Astrocyte (in vitro differentiated cells and primary cell): Measurements from ENCODE around the gene PRKCB. TPM values are rescaled to one million over a fixed set of nuclear protein-coding genes. Genes with fewer than 3 reads are reported as not detected.

ENCODE experiments used
- DNase-seq: peaks from one replicate; pipeline ENCODE4 v3.0.0-alpha.2; 2010; ENCODE audit warnings: low read depth
- FAIRE-seq: peaks from 2 replicates; lab custom pipeline; 2011; peaks lifted over from hg19 to GRCh38; lab: Jason Lieb, UNC
- H2AFZ ChIP-seq: 2 replicates; pipeline ENCODE4 v1.6.0; 2012; ENCODE audit warnings: low read depth, low read length, inconsistent platforms
- H3K27ac ChIP-seq: 2 replicates; pipeline ENCODE4 v1.5.1; 2011; ENCODE audit warnings: low read depth, low read length, inconsistent platforms
- H3K27me3 ChIP-seq: 2 replicates; pipeline ENCODE4 v1.6.0; 2011; ENCODE audit warnings: low read length, inconsistent platforms; ENCODE audit not compliant: insufficient read depth
- H3K36me3 ChIP-seq: 2 replicates; pipeline ENCODE4 v1.5.1; 2011; ENCODE audit warnings: low read length, inconsistent platforms; ENCODE audit not compliant: insufficient read depth
- H3K4me1 ChIP-seq: 2 replicates; pipeline ENCODE4 v1.5.1; 2011; ENCODE audit warnings: low read length, inconsistent platforms; ENCODE audit not compliant: insufficient read depth
- H3K4me2 ChIP-seq: 2 replicates; pipeline ENCODE4 v1.6.0; 2012; ENCODE audit warnings: low read length, inconsistent platforms
- H3K4me3 ChIP-seq: 2 replicates; pipeline ENCODE4 v1.5.1; 2011; ENCODE audit warnings: low read depth, mild to moderate bottlenecking, low read length, inconsistent platforms; ENCODE audit not compliant: insufficient read depth
- H3K79me2 ChIP-seq: 2 replicates; pipeline ENCODE4 v1.6.0; 2012; ENCODE audit warnings: mild to moderate bottlenecking, low read length, inconsistent platforms; ENCODE audit not compliant: insufficient read depth
- H3K9ac ChIP-seq: 2 replicates; pipeline ENCODE4 v1.6.0; 2012; ENCODE audit warnings: mild to moderate bottlenecking, low read length, inconsistent platforms
- H3K9me3 ChIP-seq: 2 replicates; pipeline ENCODE4 v1.5.1; 2012; ENCODE audit warnings: low read depth, mild to moderate bottlenecking, low read length, inconsistent platforms; ENCODE audit not compliant: insufficient read depth
- H4K20me1 ChIP-seq: 2 replicates; pipeline ENCODE4 v1.6.0; 2012; ENCODE audit warnings: low read length, inconsistent platforms; ENCODE audit not compliant: insufficient read depth
- H3K27ac Mint-ChIP-seq: one replicate; pipeline ENCODE4 v1.8.0; 2021; ENCODE audit warnings: mild to moderate bottlenecking, mixed read lengths; ENCODE audit not compliant: unreplicated experiment
- H3K27me3 Mint-ChIP-seq: one replicate; pipeline ENCODE4 v1.8.0; 2021; ENCODE audit warnings: low read depth, mixed read lengths; ENCODE audit not compliant: unreplicated experiment
- H3K36me3 Mint-ChIP-seq: one replicate; pipeline ENCODE4 v1.8.0; 2021; ENCODE audit warnings: low read depth, mixed read lengths; ENCODE audit not compliant: unreplicated experiment
- H3K4me1 Mint-ChIP-seq: one replicate; pipeline ENCODE4 v1.8.0; 2021; ENCODE audit warnings: low read depth, mixed read lengths; ENCODE audit not compliant: unreplicated experiment
- H3K4me3 Mint-ChIP-seq: one replicate; pipeline ENCODE4 v1.8.0; 2021; ENCODE audit warnings: mild to moderate bottlenecking, moderate library complexity, mixed read lengths; ENCODE audit not compliant: unreplicated experiment
- H3K9me3 Mint-ChIP-seq: one replicate; pipeline ENCODE4 v1.8.0; 2021; ENCODE audit warnings: mild to moderate bottlenecking, mixed read lengths; ENCODE audit not compliant: unreplicated experiment
- CTCF ChIP-seq: IDR thresholded peaks from 2 replicates; pipeline ENCODE4 v1.5.1; 2011; ENCODE audit warnings: low read depth, mild to moderate bottlenecking, inconsistent platforms, low read length, moderate library complexity; ENCODE audit not compliant: insufficient read depth
- EZH2 ChIP-seq: IDR thresholded peaks from 2 replicates; pipeline ENCODE4 v1.6.1; 2012; ENCODE audit warnings: mild to moderate bottlenecking, low read length, inconsistent platforms; ENCODE audit not compliant: insufficient read depth
- total RNA-seq: library from RNA; stranded (reverse); gene quantifications from 2 replicates; pipeline ENCODE4 v1.2.1, GENCODE V29; 2021

Gene PRKCB
- total RNA-seq, 1 donor from 2014 or later: 2.5 TPM

GRCh38 chr16:24044467-24044866, 208.7 kb downstream of the PRKCB start:
- no peak overlapping the region for H3K4me2 ChIP-seq
- H3K36me3 ChIP-seq: no peaks in the 10 kb centered on the region
- H3K9ac ChIP-seq: no peak overlapping the region
- H3K79me2 ChIP-seq: no peaks in the 10 kb centered on the region
- no peaks in the 10 kb centered on the region for H3K9me3 ChIP-seq
- H3K9me3 Mint-ChIP-seq: no peaks in the 10 kb centered on the region
- no peak for FAIRE-seq
- H3K27me3 ChIP-seq: no peaks in the 10 kb centered on the region
- H2AFZ ChIP-seq: no peak overlapping the region
- peaks cover 3% of the 10 kb centered on the region for H3K4me1 Mint-ChIP-seq
- H3K36me3 Mint-ChIP-seq: no peaks in the 10 kb centered on the region
- no peaks in the 10 kb centered on the region for H3K4me1 ChIP-seq
- no peak overlapping the region for H3K4me3 ChIP-seq
- peaks cover 20% of the 10 kb centered on the region for H3K27me3 Mint-ChIP-seq
- TF ChIP-seq EZH2: no peak
- no peak for TF ChIP-seq CTCF
- H3K27ac ChIP-seq: no peak overlapping the region
- no peak for DNase-seq
- H3K27ac Mint-ChIP-seq: no peak overlapping the region
- no peaks in the 10 kb centered on the region for H4K20me1 ChIP-seq
- no peak overlapping the region for H3K4me3 Mint-ChIP-seq

DNA sequence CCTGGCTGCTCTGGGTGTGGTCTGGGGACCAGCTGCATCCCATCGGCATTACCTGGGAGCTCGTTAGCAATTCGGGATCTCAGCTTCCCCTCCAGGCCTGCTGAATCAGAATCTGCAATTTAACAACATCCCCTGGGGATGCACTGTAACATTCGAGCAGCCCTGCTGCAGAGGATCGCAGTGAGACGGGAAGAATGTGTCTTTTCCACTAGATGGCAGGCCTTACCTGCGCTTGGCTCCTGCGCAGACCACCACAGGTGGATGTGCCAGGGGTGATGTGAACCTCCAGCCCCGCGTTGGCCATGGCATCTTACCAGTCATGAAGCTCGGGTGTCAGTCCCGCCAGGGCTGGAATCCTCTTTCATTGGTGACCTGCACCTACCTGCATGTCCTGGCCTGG, 209.9 kb downstream of the PRKCB start:
- Histone ChIP-seq H3K79me2 (no peaks in the 10 kb centered on the region), H3K9ac (no peak overlapping the region), H3K4me1 (no peaks in the 10 kb centered on the region), H4K20me1 (no peaks in the 10 kb centered on the region), H3K4me2 (no peak overlapping the region), H3K9me3 (no peaks in the 10 kb centered on the region), H2AFZ (no peak overlapping the region), H3K27ac (no peak overlapping the region), H3K4me3 (no peak overlapping the region), H3K36me3 (no peaks in the 10 kb centered on the region), H3K27me3 (no peaks in the 10 kb centered on the region)
- H3K9me3 Mint-ChIP-seq: peaks cover 2% of the 10 kb centered on the region
- no peak overlapping the region for H3K27ac Mint-ChIP-seq
- no peak for DNase-seq
- no peaks in the 10 kb centered on the region for H3K36me3 Mint-ChIP-seq
- TF ChIP-seq EZH2 (no peak), CTCF (peak; percentile 5)
- no peak for FAIRE-seq
- H3K4me3 Mint-ChIP-seq: no peak overlapping the region
- H3K27me3 Mint-ChIP-seq: peaks cover 21% of the 10 kb centered on the region
- peaks cover 3% of the 10 kb centered on the region for H3K4me1 Mint-ChIP-seq

DNA sequence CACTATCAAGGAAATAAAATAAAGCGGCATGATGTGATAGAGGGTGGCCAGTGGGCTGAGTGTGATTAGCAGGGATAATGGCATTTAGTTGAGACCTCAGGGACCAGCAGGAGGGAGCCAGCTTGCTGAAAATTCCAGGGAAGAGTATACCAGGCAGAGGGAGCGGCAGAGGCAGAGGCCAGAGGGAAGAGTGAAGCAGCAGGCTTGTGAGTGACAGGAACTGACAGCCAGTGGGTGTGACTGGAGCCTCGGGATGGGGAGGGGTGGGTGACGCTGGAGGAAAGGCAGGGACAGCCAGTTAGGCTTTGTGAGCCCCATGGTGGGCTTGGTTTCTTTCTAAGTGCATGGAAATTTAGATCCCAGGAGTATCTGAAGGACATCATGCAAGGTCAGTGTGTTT, 210.7 kb downstream of the PRKCB start:
- H3K4me3 Mint-ChIP-seq: no peak overlapping the region
- Histone ChIP-seq H3K36me3 (no peaks in the 10 kb centered on the region), H3K4me2 (no peak overlapping the region), H3K27me3 (no peaks in the 10 kb centered on the region), H3K79me2 (no peaks in the 10 kb centered on the region), H3K9ac (no peak overlapping the region), H4K20me1 (no peaks in the 10 kb centered on the region), H3K9me3 (no peaks in the 10 kb centered on the region), H3K4me1 (no peaks in the 10 kb centered on the region), H2AFZ (no peak overlapping the region), H3K4me3 (no peak overlapping the region), H3K27ac (no peak overlapping the region)
- FAIRE-seq (no peak), DNase-seq (no peak)
- no peak for TF ChIP-seq CTCF
- no peak for TF ChIP-seq EZH2
- H3K27ac Mint-ChIP-seq: no peak overlapping the region
- peaks cover 25% of the 10 kb centered on the region for H3K27me3 Mint-ChIP-seq
- H3K4me1 Mint-ChIP-seq: peaks cover 3% of the 10 kb centered on the region
- no peaks in the 10 kb centered on the region for H3K36me3 Mint-ChIP-seq
- H3K9me3 Mint-ChIP-seq: peaks cover 2% of the 10 kb centered on the region
